HG02885 (cell line): ENCODE measurements around the gene CELF1.

Source experiments
- ATAC-seq: cut with Tn5 transposase; IDR thresholded peaks from one replicate; pipeline ENCODE4 v1.9.1; 2021; ENCODE audit warnings: mild to moderate bottlenecking; ENCODE audit not compliant: unreplicated experiment, poor library complexity

Gene CELF1

GRCh38 chr11:47434011-47434786 lies 118.7 kb downstream of the CELF1 start:
- no peak for ATAC-seq

- ATAC-seq = no peak
Observed at GRCh38 chr11:47433157-47433556, 119.8 kb downstream of the CELF1 start.

DNA sequence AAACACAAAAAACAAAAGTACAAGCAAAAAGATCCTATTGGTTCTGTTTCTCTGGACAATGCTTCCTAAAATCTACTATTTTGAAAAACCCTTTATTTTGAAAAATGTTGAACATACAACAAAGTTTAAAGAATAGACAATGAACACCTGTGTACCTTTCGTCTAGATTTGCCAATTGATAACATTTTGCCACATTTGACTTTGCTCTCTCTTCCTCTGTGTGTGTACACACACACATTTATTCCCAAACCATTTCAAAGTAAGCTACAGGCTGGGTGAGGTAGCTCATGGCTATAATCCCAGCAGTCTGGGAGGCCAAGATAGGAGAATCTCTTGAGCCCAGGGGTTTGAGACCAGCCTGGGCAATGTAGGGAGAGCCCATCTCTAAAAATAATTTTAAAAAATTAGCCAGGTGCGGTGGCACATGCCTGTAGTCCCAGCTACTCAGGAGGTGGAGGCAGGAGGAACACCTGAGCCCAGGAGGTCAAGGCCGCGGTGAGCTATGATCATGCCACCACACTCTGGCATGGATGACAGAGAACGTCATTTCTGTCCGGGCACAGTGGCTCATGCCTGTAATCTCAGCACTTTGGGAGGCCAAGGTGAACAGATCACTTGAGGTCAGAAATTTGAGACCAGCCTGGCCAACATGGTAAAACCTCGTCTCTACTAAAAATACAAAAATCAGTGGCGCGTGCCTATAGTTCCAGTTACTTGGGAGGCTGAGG lies 121.4 kb downstream of the CELF1 start:
- no peak for ATAC-seq

DNA sequence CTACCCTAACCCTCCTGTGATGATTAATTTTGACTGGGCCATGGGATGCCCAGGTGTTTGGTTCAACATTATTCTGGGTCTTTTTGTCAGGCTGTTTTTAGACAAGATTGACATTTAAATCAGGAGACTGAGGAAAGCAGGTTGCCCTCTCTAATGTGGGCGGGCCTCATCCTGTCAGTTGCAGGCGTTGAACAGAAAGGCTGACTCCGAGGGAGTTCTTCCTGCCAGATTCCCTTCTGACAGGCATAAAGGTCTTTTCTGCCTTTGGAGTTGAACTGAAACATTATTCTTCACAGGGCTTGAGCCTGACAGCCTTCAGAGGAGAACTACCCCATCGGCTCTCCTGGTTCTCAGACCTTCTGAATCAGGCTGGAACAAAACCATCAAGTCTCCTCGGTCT lies 122.4 kb downstream of the CELF1 start:
- ATAC-seq = no peak

DNA sequence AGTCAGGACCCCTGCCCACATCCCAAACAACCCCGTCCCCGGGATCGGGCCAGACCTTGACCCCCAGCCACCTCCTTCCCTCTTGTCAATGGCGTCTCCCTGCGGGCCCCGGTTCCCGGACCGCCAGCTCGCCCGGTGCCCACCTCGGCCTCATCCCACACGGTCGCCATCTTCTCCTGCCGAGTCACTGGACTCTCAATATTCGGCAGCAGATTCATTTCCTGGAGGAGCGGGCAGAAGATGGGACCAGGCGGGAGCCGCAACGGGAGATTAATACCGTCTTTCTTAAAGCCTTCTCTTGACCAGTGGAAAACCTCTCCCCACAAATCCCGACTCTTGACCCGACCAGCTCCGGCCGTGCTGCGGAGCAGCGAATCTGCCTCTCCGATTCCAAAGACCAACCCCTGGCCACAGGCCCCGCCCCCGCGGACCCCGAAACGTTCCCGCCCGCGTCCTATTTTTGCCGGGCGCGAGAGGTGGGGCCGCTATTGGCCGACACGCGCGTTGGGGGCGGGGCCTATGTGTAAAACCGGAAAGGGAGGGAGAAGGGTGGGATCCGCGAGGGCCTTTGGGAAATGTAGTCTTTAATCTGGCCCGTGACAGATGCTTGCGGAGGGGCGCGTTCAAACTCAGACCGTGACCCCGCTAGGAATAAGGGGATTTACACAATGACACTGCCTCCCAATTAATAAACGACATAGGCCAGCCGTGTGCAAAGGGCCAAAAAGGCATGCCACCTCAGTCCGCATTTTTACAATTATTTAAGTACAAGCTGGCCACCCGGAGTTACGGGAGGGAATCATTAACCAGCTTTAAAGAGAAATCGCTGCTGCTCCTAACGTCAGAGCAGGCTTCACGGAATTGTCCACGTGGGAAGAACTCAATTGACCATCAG lies 126.6 kb downstream of the CELF1 start, which contains the start of gene PSMC3:
PSMC3 (minus strand) TSS at position 378 of the 895 bp plus-strand sequence; CDS start at position 218, 160 bp downstream.
- ATAC-seq = peak; percentile 94

DNA sequence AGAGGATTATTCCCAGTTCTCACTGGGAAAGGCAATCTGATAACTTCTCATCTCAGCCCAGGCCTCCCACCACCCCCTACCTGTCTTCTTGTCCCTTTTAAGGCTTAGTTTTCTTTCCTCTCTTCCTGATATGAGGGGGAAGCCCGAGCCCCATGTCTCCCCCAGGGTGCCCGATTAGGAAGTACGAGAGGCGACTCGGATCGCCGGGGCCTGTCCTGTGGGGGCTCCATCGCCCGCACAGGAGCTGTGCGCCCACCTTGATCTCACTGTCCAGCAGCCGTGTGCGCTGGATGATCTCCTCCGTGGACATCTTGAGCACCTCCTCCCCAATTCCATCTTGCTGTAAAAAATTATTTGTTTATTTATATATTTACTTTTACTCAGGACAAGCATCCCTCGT lies 127.3 kb downstream of the CELF1 start:
- no peak for ATAC-seq

GRCh38 chr11:47418454-47419259 lies 134.3 kb downstream of the CELF1 start:
- ATAC-seq = no peak

DNA sequence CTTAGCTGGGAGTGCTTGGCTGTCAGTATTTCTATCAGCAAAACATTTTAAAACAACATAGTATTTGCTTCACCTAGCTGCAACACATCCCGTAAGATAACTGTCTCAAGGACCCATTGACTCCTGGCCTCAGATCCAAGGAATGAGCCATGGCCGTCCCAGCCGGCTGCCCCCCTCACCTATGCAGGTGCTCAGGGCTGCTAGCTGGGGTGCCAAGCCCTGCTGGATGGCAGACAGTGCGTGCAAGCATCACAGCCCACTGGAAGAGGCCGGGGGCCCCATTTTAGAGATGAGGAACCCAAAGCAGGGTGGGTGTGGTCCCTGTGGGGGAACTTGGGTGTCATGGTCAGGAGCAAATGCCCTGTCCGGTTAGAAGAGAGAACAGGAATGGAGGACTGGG lies 135.2 kb downstream of the CELF1 start:
- ATAC-seq = no peak

- no peak for ATAC-seq
Observed at GRCh38 chr11:47415949-47416472, 136.9 kb downstream of the CELF1 start.
